CD4-positive, alpha-beta memory T cell (primary cell): ENCODE results near the gene ZBTB11. TPM values are rescaled to one million over a fixed set of nuclear protein-coding genes. Genes with fewer than 3 reads are reported as not detected.
"Not testable (repeated sequence)": the region's sequence is repeated elsewhere in the genome, so short reads cannot be mapped to it uniquely, and the experiment has no call there.

Experiments used
- CTCF ChIA-PET: fragments of 350-600 bp; sonication (Branson Sonifier 250); formaldehyde crosslinking; loops from one replicate; lab custom pipeline; 2021; ENCODE audit warnings: inconsistent platforms; ENCODE audit not compliant: partially characterized antibody; lab: Charles Lee
- POLR2A ChIA-PET: fragments of 350-600 bp; sonication (Branson Sonifier 250); formaldehyde crosslinking; loops from one replicate; lab custom pipeline; 2021; ENCODE audit not compliant: partially characterized antibody; lab: Charles Lee
- DNase-seq, 5 donors: peaks; one replicate each; pipeline versions ENCODE4 v3.0.0 to v3.0.0-alpha.2; 2020 to 2022; ENCODE audit warnings: mixed read lengths in 1 of 5
- H3K27ac ChIP-seq: one replicate; pipeline ENCODE4 v1.7.0; 2013; ENCODE audit warnings: low read depth, low read length
- H3K27me3 ChIP-seq: 2 replicates; pipeline ENCODE4 v1.7.0; 2013; ENCODE audit warnings: mild to moderate bottlenecking, low read length, moderate library complexity; ENCODE audit not compliant: insufficient read depth
- H3K36me3 ChIP-seq: 2 replicates; pipeline ENCODE4 v1.7.0; 2013; ENCODE audit warnings: mild to moderate bottlenecking, low read length, moderate library complexity; ENCODE audit not compliant: insufficient read depth
- H3K4me1 ChIP-seq: 2 replicates; pipeline ENCODE4 v1.7.0; 2013; ENCODE audit warnings: mild to moderate bottlenecking, low read length, moderate library complexity; ENCODE audit not compliant: insufficient read depth
- H3K4me3 ChIP-seq, 2 donors: one replicate each; pipeline ENCODE4 v1.7.0; 2013; ENCODE audit warnings: low read length in 2 of 2, mild to moderate bottlenecking in 1 of 2
- H3K9me3 ChIP-seq, 2 donors: one replicate each; pipeline ENCODE4 v1.7.0; 2013; ENCODE audit warnings: low read length in 2 of 2, control low read depth in 1 of 2; ENCODE audit not compliant: control insufficient read depth in 1 of 2
- H3K27ac Mint-ChIP-seq, 7 donors: one replicate each; pipeline ENCODE4 v1.8.0; 2020 to 2021; ENCODE audit warnings: mixed read lengths in 7 of 7, mild to moderate bottlenecking in 6 of 7, inconsistent platforms in 3 of 7, moderate library complexity in 3 of 7
- H3K27me3 Mint-ChIP-seq, 2 donors: one replicate each; pipeline ENCODE4 v1.8.0; 2020 to 2021; ENCODE audit warnings: mixed read lengths in 2 of 2
- H3K36me3 Mint-ChIP-seq, 2 donors: one replicate each; pipeline ENCODE4 v1.8.0; 2020 to 2021; ENCODE audit warnings: mixed read lengths in 2 of 2, inconsistent platforms in 1 of 2, mild to moderate bottlenecking in 1 of 2
- H3K4me1 Mint-ChIP-seq, 4 donors: one replicate each; pipeline ENCODE4 v1.8.0; 2020 to 2021; ENCODE audit warnings: mixed read lengths in 4 of 4, mild to moderate bottlenecking in 1 of 4
- H3K4me3 Mint-ChIP-seq, 8 donors: one replicate each; pipeline ENCODE4 v1.8.0; 2020 to 2021; ENCODE audit warnings: mixed read lengths in 8 of 8, mild to moderate bottlenecking in 7 of 8, moderate library complexity in 6 of 8, inconsistent platforms in 3 of 8
- H3K9me3 Mint-ChIP-seq, 8 donors: one replicate each; pipeline ENCODE4 v1.8.0; 2020 to 2021; ENCODE audit warnings: mixed read lengths in 8 of 8, mild to moderate bottlenecking in 5 of 8, inconsistent platforms in 3 of 8, moderate library complexity in 1 of 8
- intact Hi-C: fragments of 100-400 bp; cut with micrococcal nuclease; formaldehyde crosslinking; loops from one replicate; pipeline ENCODE4 v1.15.1; 2023
- polyA plus RNA-seq, 2 donors: library from polyadenylated mRNA; unstranded; fragments of 300-500 nt; fragmentation: Illumina TruSeq; gene quantifications; one replicate each; pipeline ENCODE4 v1.2.3, GENCODE V29; 2021
- total RNA-seq, 2 experiments: library from RNA; stranded (reverse); gene quantifications; one replicate each; pipeline ENCODE4 v1.2.3, GENCODE V29; 2021

ZBTB11 gene
- total and polyA plus RNA-seq, 4 experiments from 2014 or later, result 8.9 to 50.8 (median 31.3) TPM

DNA sequence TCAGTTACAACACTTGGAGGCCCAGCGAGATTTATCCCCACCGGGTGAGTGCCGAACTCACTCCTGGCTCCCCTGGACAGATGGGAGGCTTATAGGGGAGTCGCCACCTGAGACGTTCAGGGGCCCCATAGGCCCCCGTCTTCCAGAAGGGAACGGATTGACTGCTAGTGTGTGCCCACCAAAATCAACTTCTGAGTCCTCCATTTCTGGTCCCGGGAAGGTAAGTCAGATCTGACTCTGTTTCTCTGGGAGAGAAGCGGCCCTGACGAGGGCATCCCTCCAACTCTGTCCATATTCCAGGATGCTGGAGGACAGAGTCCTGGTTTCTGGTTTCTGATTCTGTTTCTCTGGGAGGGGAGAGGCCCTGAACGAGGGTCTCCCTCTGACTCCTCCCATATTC is 44.3 kb downstream of the ZBTB11 start:
- Mint-ChIP-seq H3K9me3 (no peaks in the 10 kb centered on the region), H3K27ac (no peak overlapping the region), H3K36me3 (no peaks in the 10 kb centered on the region), H3K4me1 (peaks cover 0 to 5% (median 4%) of the 10 kb centered on the region in 4 donors), H3K27me3 (no peaks in the 10 kb centered on the region), H3K4me3 (no peak overlapping the region)
- no peaks in the 10 kb centered on the region for H3K36me3 ChIP-seq
- H3K4me1 ChIP-seq, result no peaks in the 10 kb centered on the region
- H3K4me3 ChIP-seq, result no peak overlapping the region
- H3K27ac ChIP-seq, result no peak overlapping the region
- ChIA-PET POLR2A (no interaction called here), CTCF (no interaction called here)
- DNase-seq, result no peak
- no peaks in the 10 kb centered on the region for H3K27me3 ChIP-seq
- H3K9me3 ChIP-seq, result no peaks in the 10 kb centered on the region
- intact Hi-C loops, result no loop called here

DNA sequence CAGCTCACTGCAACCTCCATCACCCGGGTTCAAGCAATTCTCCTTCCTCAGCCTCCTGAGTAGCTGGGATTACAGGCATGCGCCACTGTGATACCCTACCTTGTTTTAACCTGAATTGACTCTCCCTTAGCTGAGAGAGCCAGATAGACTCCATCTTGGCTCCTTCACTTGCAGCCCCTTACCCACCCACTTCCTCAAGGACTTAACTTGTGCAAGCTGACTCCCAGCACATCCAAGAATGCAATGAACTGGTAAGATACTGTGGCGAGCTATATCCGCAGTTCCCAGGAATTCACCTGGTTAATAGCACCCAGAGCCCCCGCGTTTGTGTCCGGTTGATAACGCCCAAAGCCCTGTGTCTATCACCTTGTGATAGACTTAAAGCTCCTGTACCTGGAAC is 45.0 kb downstream of the ZBTB11 start:
- H3K4me3 Mint-ChIP-seq, H3K4me3 ChIP-seq, H3K36me3 ChIP-seq, H3K36me3 Mint-ChIP-seq, H3K9me3 ChIP-seq, POLR2A ChIA-PET, H3K4me1 ChIP-seq, H3K4me1 Mint-ChIP-seq, intact Hi-C loops, DNase-seq, H3K27ac ChIP-seq, H3K27me3 Mint-ChIP-seq, CTCF ChIA-PET, H3K27me3 ChIP-seq, H3K9me3 Mint-ChIP-seq, H3K27ac Mint-ChIP-seq: not testable (repeated sequence)

DNA sequence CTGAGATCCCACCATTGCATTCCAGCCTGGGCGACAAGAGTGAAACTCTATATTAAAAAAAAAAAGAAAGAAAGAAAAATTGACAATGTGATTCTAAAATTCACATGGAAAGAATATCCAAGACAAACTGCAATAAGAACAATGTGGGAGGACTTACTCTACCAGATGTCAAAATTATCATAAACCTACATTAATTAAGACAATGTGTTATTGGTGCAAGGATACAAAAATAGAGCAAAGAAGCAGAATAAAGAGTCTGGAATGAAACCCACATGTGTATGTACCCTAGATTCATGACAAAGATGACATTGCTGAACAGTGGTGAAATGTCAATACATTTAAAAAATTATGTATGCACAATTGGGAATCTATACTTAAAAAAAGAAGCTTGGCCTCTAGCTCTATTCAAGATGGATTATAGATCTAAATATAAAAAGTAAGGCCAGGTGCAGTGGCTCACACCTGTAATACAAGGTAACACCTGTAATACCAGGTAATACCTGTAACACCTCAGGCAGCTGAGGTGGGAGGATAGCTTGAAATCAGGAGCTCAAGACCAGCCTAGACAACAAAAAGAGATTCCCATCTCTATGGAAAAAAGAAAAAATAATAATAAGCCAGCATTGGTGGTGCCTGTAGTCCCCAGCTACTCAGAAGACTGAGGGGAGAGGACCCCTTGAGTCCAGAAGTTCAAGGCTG is 45.7 kb downstream of the ZBTB11 start:
- no peak overlapping the region for H3K4me3 ChIP-seq
- no peak overlapping the region for H3K27ac ChIP-seq
- no peaks in the 10 kb centered on the region for H3K4me1 ChIP-seq
- no peaks in the 10 kb centered on the region for H3K9me3 ChIP-seq
- Mint-ChIP-seq H3K9me3 (no peaks in the 10 kb centered on the region), H3K27me3 (no peaks in the 10 kb centered on the region), H3K27ac (peak overlapping the region in 1 of 7 donors; percentile 66), H3K36me3 (no peaks in the 10 kb centered on the region), H3K4me1 (peaks cover 0 to 1% (median 1%) of the 10 kb centered on the region in 4 donors), H3K4me3 (no peak overlapping the region)
- CTCF ChIA-PET, result interaction anchor here (0.6 kb wide), 1 partner anchor 200 kb away, joined by 3 read pairs; no protein-coding TSS in a partner anchor
- no peak for DNase-seq
- H3K27me3 ChIP-seq, result no peaks in the 10 kb centered on the region
- intact Hi-C loops, result no loop called here
- POLR2A ChIA-PET, result no interaction called here
- H3K36me3 ChIP-seq, result no peaks in the 10 kb centered on the region

DNA sequence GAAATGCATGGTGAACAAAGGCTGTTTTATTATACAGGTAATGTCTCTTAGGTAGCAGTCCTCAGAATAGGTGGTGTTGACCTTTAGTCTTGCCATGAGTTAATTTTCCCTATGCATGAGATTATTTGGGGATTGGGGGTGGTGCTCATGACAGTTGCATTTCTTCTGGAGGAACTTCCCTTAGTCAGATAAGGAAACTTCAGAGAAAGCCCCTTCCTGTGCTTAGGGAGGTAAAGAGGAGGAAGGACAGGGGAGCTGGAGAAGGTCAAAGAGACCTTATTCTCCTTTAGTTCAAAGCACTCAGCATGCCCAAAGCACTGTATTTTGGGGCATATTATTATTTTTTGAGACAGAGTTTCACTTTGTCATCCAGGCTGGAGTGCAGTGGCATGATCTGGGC is 47.7 kb downstream of the ZBTB11 start:
- Histone ChIP-seq H3K27me3 (no peaks in the 10 kb centered on the region), H3K4me1 (no peaks in the 10 kb centered on the region), H3K4me3 (no peak overlapping the region), H3K27ac (no peak overlapping the region), H3K9me3 (no peaks in the 10 kb centered on the region), H3K36me3 (no peaks in the 10 kb centered on the region)
- H3K36me3 Mint-ChIP-seq, result no peaks in the 10 kb centered on the region
- ChIA-PET CTCF (no interaction called here), POLR2A (no interaction called here)
- no peaks in the 10 kb centered on the region for H3K9me3 Mint-ChIP-seq
- no peaks in the 10 kb centered on the region for H3K4me1 Mint-ChIP-seq
- intact Hi-C loops, result no loop called here
- H3K4me3 Mint-ChIP-seq, result peak overlapping the region in 1 of 8 donors; percentile 12
- no peaks in the 10 kb centered on the region for H3K27me3 Mint-ChIP-seq
- peak overlapping the region in 1 of 7 donors; percentile 1 for H3K27ac Mint-ChIP-seq
- DNase-seq, result no peak

DNA sequence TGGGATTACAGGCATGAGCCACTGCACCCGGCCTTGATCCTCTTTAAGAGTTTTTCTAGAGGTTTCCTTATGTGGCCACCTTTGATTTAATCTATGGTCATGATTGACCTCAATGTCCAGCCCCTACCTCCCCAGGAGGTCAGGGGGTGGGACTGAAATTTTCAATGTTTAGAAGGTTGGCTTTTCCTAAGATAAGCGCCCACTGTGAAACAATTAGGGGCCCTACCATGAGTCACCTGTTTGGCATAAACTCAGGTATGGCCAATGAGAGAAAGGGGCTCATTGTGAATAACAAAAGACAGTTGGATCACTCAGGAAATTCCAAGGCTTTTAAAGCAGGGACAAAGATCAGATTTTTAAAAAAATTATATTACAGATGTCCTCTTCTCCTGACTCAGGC is 51.1 kb downstream of the ZBTB11 start:
- Histone ChIP-seq H3K9me3 (no peaks in the 10 kb centered on the region), H3K27me3 (no peaks in the 10 kb centered on the region), H3K4me1 (no peaks in the 10 kb centered on the region), H3K27ac (no peak overlapping the region), H3K36me3 (no peaks in the 10 kb centered on the region), H3K4me3 (no peak overlapping the region)
- ChIA-PET POLR2A (no interaction called here), CTCF (no interaction called here)
- DNase-seq, result no peak
- Mint-ChIP-seq H3K9me3 (no peaks in the 10 kb centered on the region), H3K36me3 (no peaks in the 10 kb centered on the region), H3K27me3 (no peaks in the 10 kb centered on the region), H3K4me3 (no peak overlapping the region), H3K4me1 (peaks cover 0 to 2% (median 0%) of the 10 kb centered on the region in 4 donors), H3K27ac (no peak overlapping the region)
- intact Hi-C loops, result no loop called here

DNA sequence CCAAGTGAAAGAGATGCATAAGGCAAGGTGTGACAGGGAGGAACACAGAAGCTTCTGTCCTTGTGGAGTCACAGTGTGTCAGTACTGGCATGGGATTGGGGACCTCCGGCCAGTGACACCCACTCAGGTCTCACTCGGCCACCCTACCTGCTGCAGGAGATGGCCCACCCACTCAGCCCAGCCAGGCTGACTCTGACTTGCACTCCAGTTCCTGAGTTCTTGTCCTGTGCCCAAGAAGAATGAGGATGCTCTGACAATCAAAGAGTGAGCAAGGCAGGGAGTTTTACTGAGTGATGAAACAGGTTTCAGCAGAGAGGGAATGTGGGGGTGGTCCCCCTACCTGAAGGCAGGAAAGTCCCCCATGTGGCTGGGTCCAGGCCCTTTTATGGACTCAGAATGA is 52.1 kb downstream of the ZBTB11 start:
- Mint-ChIP-seq H3K27ac (no peak overlapping the region), H3K4me1 (peaks cover 0 to 2% (median 0%) of the 10 kb centered on the region in 4 donors), H3K9me3 (peaks cover 0 to 2% (median 0%) of the 10 kb centered on the region in 8 donors), H3K4me3 (no peak overlapping the region), H3K27me3 (no peaks in the 10 kb centered on the region), H3K36me3 (no peaks in the 10 kb centered on the region)
- H3K27me3 ChIP-seq, result no peaks in the 10 kb centered on the region
- POLR2A ChIA-PET, result no interaction called here
- CTCF ChIA-PET, result interaction anchor here (0.7 kb wide), 1 partner anchor 788 kb away, joined by 5 read pairs; no protein-coding TSS in a partner anchor
- DNase-seq, result no peak
- intact Hi-C loops, result no loop called here
- no peaks in the 10 kb centered on the region for H3K4me1 ChIP-seq
- H3K27ac ChIP-seq, result no peak overlapping the region
- H3K9me3 ChIP-seq, result no peaks in the 10 kb centered on the region
- H3K36me3 ChIP-seq, result no peaks in the 10 kb centered on the region
- H3K4me3 ChIP-seq, result no peak overlapping the region

DNA sequence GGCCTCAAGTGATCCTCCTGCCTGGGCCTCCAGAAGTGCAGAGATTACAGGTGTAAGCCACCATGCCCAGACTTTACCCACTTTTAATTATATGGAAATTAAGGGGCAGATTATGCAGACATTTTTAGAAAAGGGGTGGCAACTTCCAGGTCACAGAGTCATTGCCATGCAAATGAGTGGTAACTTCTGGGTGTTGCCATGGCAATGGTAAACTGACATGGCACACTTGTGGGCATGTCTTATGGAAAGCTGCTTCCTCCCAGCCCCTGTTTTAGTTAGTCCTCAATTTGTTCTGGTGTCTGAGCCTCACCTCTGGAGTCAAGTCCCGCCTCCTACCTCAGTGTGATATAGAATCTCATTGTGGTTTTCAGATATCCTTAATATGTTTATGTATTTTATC is 53.3 kb downstream of the ZBTB11 start:
- ChIA-PET CTCF (no interaction called here), POLR2A (no interaction called here)
- Histone ChIP-seq H3K4me1 (no peaks in the 10 kb centered on the region), H3K36me3 (no peaks in the 10 kb centered on the region), H3K9me3 (no peaks in the 10 kb centered on the region), H3K4me3 (no peak overlapping the region), H3K27ac (no peak overlapping the region), H3K27me3 (no peaks in the 10 kb centered on the region)
- peaks cover 0 to 2% (median 0%) of the 10 kb centered on the region in 4 donors for H3K4me1 Mint-ChIP-seq
- peaks cover 0 to 10% (median 2%) of the 10 kb centered on the region in 8 donors for H3K9me3 Mint-ChIP-seq
- no peak overlapping the region for H3K27ac Mint-ChIP-seq
- H3K4me3 Mint-ChIP-seq, result no peak overlapping the region
- H3K36me3 Mint-ChIP-seq, result no peaks in the 10 kb centered on the region
- intact Hi-C loops, result no loop called here
- H3K27me3 Mint-ChIP-seq, result no peaks in the 10 kb centered on the region
- no peak for DNase-seq
